Activated naive CD4-positive, alpha-beta T cell treated with anti-CD3 and anti-CD28 coated beads, Interleukin-2, amount 50 U/mL, for 16 hours (primary cell): ENCODE data around the gene DOK7.
"Not testable (repeated sequence)": the region's sequence is repeated elsewhere in the genome, so short reads cannot be mapped to it uniquely, and the experiment has no call there.

ENCODE experiments used
- DNase-seq: peaks from one replicate; pipeline ENCODE4 v3.0.0-alpha.2; 2020

Gene DOK7

DNA sequence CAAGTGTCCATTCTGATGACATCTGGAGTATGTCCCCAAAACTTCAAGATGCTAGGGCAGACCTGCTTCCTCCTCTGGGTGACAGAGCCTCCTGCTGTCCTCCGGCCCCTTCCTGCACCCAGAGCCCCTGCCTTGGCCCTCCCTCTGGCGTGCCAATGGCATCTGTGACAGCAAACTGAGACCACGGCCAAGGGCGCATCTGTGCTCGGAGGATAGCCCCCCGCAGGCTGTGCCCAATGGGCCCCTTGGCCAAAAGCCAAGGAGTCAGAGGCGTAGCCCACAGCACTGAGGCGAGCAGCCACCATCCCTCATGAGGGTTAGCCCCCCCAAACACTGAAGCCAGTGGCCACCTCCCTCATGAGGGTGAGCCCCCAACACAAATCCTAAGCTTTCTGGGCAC, 61.2 kb downstream of the DOK7 start:
- no peak for DNase-seq

GRCh38 chr4:3524920-3525319, 61.8 kb downstream of the DOK7 start:
- DNase-seq: no peak

GRCh38 chr4:3525532-3526430, 62.7 kb downstream of the DOK7 start:
- DNase-seq: no peak

DNA sequence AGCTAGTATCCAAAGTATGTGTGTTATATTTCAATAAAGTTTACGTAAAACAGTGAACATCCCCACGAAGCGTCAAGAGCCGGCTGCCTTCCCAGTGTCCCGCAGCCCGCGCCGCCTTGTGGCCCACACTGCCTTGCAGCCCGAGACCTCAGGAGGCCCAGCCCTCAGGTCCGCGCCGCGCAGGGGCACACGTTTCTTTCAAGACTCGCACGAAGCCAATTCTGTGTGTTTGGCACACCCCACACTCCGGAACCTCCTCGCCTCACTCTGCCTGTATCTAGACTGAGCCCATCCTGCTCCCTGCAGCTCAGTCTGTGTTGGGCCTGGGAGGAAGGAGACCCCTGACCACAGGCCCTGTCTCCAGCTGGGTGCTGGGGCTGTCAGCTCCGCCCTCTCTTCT, 63.4 kb downstream of the DOK7 start:
- no peak for DNase-seq

- DNase-seq: no peak
Observed at GRCh38 chr4:3527101-3527913, 64.2 kb downstream of the DOK7 start.

GRCh38 chr4:3527914-3528876, 65.1 kb downstream of the DOK7 start:
- DNase-seq: no peak

- no peak for DNase-seq
Observed at GRCh38 chr4:3529363-3529762, 66.3 kb downstream of the DOK7 start.

DNA sequence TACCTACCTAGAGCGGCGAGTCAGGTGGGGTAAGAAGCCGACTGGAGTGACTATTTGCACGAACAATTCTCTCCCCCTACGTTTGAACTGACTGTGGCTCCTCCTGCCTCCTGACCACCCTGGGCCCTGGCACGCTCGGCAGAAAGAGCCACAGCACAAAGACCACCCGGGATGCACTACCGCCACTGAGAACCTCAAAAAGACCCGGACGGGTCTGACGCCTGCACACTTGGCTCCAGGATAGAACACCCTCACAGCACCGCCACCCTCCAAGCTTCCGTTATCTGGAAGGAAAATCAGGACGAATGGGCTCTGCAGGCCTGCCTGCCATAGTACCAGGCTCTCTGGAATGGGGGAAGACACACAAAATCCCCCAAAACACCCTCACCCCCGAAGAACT, 66.9 kb downstream of the DOK7 start:
- no peak for DNase-seq

DNA sequence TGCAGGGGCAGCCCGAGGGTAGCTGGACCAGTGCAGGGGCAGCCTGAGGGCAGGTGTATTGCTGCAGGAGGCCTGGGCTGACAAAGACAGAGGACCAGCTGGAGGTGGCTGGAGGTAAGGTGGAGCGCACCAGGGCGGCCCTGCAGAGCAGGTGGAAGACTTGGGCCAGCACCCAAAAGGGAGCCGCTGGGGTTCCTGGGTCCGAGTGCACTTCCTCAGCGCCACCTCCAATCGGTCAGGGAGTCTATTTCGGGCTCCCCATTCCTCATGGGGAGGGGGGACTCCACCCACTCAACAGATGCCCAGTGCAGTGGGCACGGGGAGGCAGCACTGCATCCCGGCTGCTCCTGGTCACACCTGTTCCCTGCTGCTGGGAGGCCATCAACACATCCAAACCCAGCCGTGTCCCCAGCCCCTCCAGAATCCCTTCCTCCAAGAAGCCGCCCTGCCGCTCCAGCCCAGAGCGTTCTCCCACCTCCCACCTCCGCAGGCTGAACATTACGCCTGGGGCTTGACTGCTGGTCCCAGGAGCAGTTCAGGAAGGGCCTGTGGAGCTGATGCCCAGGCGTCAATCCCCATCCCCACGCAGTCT, 67.7 kb downstream of the DOK7 start:
- DNase-seq: no peak

GRCh38 chr4:3531318-3531878, 68.3 kb downstream of the DOK7 start:
- DNase-seq: no peak

DNA sequence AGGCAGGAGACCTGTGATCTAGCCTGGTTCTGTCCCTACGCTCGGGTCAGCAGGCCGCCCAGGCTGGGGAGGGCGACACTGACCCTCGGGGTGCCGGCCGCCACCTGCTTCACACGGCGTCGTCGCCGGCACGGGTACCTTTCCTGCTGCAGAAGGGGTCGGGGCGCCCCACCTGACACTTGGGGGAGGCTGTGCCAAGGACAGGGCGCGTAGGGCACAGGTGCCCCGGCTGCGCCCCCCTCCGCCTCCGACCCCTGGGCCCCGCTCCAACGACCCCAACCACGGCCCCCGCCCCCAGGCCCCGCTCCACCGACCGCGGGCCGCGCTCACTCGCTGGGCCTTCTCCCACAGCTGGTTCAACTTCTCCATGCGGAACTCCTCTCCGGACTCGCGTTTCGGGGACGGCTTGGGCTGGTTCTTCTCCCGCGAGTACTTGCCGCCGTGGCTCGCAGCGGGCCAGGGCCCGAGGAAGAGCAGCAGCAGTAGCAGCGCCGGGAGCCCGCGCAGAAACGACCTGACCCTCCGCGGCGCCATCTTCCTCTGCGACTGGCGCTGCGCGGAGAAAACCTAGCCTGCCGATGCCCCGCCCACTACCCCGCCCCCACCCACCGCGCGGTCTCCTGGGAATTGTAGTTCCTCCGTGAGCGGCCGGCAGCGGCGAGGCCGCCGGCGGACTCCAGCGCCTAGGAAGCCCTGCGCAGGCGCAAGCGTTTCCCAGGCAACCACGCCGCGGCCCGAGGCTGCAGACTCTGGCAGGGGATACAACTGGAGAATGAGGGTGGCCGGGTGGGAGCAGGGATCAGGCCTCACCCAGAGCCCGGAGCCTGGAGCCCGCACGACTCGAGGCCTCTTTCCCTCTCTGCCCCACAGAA, 69.0 kb downstream of the DOK7 start, which contains the start of gene LRPAP1:
LRPAP1 (minus strand) TSS at position 544 of the 872 bp plus-strand sequence; CDS start at position 534, 10 bp downstream.
- DNase-seq: peak; percentile 85

GRCh38 chr4:3532751-3533422, 69.8 kb downstream of the DOK7 start:
- no peak for DNase-seq

DNA sequence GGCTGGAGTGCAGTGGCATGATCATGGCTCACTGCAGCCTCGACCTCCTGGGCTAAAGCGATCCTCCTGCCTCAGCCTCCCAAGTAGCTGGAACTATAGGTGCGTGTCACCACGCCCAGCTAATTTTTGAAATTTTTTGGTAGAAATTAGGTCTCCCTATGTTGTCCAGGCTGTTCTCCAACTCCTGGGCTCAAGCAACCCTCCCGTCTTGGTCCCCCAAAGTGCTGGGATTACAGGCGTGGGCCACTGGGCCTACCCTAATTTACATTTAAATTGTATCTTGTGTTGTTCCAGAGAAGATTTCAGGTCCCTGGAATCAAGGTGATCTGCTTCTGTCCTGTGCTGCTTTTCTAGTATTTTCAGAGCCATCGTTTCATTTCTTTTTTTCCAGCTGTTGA, 70.3 kb downstream of the DOK7 start:
- no peak for DNase-seq

DNA sequence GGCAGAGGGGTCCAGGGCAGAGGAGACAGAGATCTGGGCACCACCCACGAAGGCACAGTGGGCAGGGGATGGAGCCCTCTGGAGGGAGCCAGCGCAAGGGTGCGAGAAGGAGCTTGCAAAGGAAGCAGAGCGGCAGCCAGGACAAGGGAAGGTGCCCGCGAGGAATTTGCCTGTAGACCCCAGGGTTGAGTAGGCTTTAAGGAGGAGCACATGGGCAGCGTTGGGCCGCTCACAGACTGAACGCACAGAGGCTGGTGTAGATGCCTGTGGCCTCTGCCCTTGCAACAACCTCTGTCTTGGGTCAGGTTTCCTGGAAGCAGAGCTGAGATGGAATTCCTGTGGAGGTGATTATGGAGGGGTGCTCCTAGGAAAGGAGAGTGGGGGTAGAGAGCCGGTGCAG, 72.7 kb downstream of the DOK7 start:
- DNase-seq: not testable (repeated sequence)

DNA sequence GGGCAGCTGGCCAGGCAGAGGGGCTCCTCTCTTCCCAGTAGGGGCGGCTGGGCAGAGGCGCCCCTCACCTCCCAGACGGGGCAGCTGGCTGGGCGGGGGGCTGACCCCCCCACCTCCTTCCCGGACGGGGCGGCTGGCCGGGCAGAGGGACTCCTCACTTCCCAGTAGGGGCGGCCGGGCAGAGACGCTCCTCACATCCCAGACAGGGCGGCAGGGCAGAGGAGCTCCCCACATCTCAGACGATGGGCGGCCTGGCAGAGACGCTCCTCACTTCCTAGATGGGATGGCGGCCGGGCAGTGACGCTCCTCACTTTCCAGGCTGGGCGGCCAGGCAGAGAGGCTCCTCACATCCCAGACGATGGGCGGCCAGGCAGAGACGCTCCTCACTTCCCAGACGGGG, 75.8 kb downstream of the DOK7 start:
- DNase-seq: not testable (repeated sequence)

DNA sequence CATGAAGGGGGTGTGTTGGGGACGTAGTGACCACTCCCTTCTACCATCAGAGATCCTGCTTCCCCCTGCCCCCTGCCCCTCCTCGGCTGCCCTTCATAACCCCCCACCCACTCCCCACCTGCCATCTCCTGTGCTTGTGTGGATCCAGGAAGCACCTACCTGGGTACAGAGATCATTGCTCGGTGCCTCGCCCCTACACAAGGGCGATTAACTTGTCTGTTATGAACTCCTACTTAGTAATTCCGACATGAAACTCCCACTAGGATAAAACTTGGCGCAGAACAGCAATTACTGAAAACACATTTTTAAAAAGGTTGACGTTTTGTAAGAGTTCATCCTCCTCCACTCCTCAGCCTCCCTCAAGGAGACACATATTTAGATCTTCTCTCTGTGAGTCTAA, 80.3 kb downstream of the DOK7 start:
- not testable (repeated sequence) for DNase-seq
